MG63 (cell line): ENCODE measurements around the gene FAM13A. TPM values are rescaled to one million over a fixed set of nuclear protein-coding genes. Genes with fewer than 3 reads are reported as not detected.
A peak's percentile ranks its signal among the peaks of the same experiment; 100 is the strongest.
"Not testable (repeated sequence)": the region's sequence is repeated elsewhere in the genome, so short reads cannot be mapped to it uniquely, and the experiment has no call there.

Experiments used
- DNase-seq: peaks from one replicate; pipeline ENCODE4 v3.0.0-alpha.2; 2020
- H3K27me3 ChIP-seq: fragments of 250-450 bp; sonication (Bioruptor Pico); 2 replicates; pipeline ENCODE4 v1.5.1; 2020; ENCODE audit warnings: mild to moderate bottlenecking, moderate library complexity
- H3K36me3 ChIP-seq: fragments of 250-450 bp; sonication (Bioruptor Pico); 2 replicates; pipeline ENCODE4 v1.5.1; 2020; ENCODE audit warnings: mild to moderate bottlenecking, moderate library complexity
- H3K4me3 ChIP-seq: fragments of 250-450 bp; sonication (Bioruptor Pico); 2 replicates; pipeline ENCODE4 v1.5.1; 2020; ENCODE audit warnings: mild to moderate bottlenecking, moderate library complexity
- H3K9me3 ChIP-seq: fragments of 250-450 bp; sonication (Bioruptor Pico); 2 replicates; pipeline ENCODE4 v1.5.1; 2020; ENCODE audit warnings: mild to moderate bottlenecking, moderate library complexity
- total RNA-seq: library from RNA; depleted of rRNA; stranded (reverse); fragments of >200 nt; shearing (Covaris generic); gene quantifications from 2 replicates; pipeline ENCODE4 v1.2.3, GENCODE V29; 2014; ENCODE audit warnings: low replicate concordance; rRNA removed

The FAM13A gene
- 6.4 and 13.7 TPM in 2 replicates for total RNA-seq

DNA sequence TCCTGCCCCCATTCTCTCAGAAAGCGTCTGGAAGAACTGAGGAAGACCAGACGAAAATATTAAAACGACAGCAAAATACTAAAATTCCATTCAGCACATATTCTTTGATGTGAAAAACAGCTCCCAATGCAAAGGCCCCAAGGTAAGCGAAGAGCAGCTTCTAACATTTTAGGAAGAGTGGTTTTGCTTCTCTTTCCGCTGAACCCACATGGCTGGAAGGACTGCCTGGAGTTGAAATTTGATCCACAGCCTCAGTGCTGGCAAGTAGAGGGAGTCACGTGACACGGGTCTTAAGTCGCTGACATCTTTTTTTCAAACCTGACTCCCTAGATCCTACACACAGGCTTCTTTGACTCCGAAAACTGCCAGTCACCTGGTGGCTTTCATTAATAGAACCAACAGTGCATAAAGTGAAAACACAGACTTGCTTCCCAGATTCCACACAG, at the start of gene FAM13A:
Gene FAM13A, minus strand, starts transcription at position 233 of the 446 bp plus-strand sequence. Its CDS starts 221 bp downstream, at position 12.
- Histone ChIP-seq H3K9me3 (no peaks in the 10 kb centered on the region), H3K27me3 (no peaks in the 10 kb centered on the region), H3K4me3 (peak within 1 kb of the TSS; percentile 62), H3K36me3 (no peaks in the 10 kb centered on the region)
- DNase-seq, result peak; percentile 80

DNA sequence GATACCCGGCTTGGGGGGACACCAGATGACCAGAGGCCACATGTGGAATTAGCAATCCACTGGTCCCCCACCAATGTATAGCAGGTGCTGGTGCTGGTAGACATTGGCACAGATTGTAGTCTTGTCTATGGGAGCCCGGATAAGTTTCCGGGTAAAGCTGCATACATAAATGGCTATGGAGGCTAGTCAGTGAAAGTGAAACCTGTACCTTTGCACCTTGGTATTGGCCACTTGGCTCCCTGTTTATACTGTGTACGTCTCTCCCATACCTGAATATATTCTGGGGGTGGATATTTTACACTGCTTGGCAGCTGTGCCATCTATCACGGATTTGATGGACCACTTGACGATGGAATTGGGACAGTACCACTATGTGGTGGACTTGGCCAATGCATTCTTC, 48.7 kb upstream of the FAM13A start:
- H3K27me3 ChIP-seq, result peaks cover 7% of the 10 kb centered on the region
- no peak for DNase-seq
- H3K36me3 ChIP-seq, result no peaks in the 10 kb centered on the region
- H3K4me3 ChIP-seq, result no peak overlapping the region
- no peaks in the 10 kb centered on the region for H3K9me3 ChIP-seq

DNA sequence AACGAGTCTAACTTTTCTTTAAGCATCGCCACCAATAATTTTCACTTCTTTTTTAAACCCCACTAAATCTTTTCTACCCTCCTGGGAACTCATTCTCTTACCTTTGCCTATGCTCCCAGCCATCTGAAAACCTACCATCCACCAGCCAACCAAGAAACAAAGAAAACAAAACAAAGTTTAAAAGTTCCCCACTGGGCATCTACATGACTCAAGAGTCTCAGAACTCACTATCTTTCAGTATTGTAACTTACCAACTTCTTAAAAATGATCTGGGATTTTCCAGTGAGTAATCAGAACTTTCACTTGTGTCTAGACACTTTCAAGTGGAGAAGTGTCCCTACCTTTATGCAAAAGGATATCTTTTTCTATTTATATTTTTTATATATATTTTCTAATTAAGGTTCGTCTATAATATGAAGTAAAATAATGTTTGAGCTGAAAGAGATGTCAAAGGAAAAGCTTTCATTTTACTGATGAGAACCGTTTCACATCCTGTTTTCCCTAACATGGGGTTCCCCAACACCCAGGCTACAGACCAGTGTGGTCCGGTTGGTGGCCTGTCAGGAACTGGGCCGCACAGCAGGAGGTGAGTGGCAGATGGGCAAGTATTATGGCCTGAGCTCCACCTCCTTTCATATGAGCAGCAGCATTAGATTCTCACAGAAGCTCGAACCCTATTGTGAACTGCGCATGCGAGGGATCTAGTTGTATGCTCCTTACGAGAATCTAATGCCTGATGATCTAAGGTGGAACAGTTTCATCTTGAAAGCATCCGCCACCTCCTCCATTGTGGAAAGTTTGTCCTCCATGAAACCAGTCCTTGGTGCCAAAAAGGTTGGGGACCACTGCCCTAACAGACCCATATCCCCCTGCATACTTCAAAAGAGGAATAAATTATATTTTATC, 44.5 kb upstream of the FAM13A start:
- no peaks in the 10 kb centered on the region for H3K36me3 ChIP-seq
- H3K9me3 ChIP-seq, result no peaks in the 10 kb centered on the region
- no peak for DNase-seq
- no peaks in the 10 kb centered on the region for H3K27me3 ChIP-seq
- no peak overlapping the region for H3K4me3 ChIP-seq

GRCh38 chr4:89100853-89101252, 43.9 kb upstream of the FAM13A start:
- Histone ChIP-seq H3K27me3 (no peaks in the 10 kb centered on the region), H3K36me3 (no peaks in the 10 kb centered on the region), H3K9me3 (no peaks in the 10 kb centered on the region), H3K4me3 (no peak overlapping the region)
- DNase-seq, result no peak

- no peak overlapping the region for H3K4me3 ChIP-seq
- no peak for DNase-seq
- no peaks in the 10 kb centered on the region for H3K36me3 ChIP-seq
- no peaks in the 10 kb centered on the region for H3K27me3 ChIP-seq
- no peaks in the 10 kb centered on the region for H3K9me3 ChIP-seq
Measured at GRCh38 chr4:89099471-89099870, 42.5 kb upstream of the FAM13A start.

- no peak overlapping the region for H3K4me3 ChIP-seq
Measured at GRCh38 chr4:89099034-89099433, 42.0 kb upstream of the FAM13A start.

DNA sequence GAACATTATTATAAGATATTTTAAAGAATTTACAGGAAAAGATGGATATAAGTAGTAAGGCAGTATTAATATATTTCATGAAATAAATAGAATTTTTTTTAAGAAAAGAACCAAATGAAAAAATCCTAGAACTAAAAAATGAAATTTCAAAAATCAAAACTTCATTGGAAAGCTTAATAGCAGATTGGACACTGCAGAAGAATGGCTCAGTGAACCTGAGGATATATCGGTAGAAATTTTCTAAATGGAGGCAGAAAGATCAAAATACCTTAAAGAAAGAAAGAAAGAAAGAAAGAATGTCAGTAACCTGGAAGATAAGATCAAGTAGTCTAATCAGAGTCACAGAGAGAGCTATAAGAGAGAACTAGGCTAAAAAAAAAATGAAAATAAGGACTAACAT, 21.3 kb upstream of the FAM13A start:
- DNase-seq, result no peak
- no peaks in the 10 kb centered on the region for H3K9me3 ChIP-seq
- H3K27me3 ChIP-seq, result no peaks in the 10 kb centered on the region

More at GRCh38 chr4:89099034-89099433, 42.0 kb upstream of the FAM13A start:
- H3K36me3 ChIP-seq, result no peaks in the 10 kb centered on the region
- DNase-seq, result no peak
- H3K9me3 ChIP-seq, result no peaks in the 10 kb centered on the region
- no peaks in the 10 kb centered on the region for H3K27me3 ChIP-seq

DNA sequence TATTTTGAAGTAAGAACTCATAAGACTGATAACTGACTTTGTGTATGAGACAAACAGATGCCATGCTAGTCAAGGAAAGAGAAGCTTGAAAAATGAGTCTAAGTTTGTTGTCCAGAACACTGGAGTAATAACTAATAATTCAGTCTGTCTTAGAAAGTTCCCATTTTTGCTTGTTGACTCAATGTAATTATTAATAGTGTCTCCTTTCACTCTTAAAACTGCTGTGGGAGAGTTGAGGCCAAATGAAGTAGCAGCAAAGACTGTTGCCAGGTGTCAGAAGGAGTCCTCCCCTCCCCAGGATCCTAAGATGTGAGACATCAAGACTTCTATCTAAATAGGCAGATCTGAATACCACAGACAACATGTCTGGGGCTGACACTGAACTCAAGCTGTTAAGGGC, 20.8 kb upstream of the FAM13A start:
- no peaks in the 10 kb centered on the region for H3K9me3 ChIP-seq

More for the DNA sequence above, 21.3 kb upstream of the FAM13A start:
- Histone ChIP-seq H3K36me3 (no peaks in the 10 kb centered on the region), H3K4me3 (no peak overlapping the region)

GRCh38 chr4:89072921-89073320, 15.9 kb upstream of the FAM13A start:
- H3K36me3 ChIP-seq, result no peaks in the 10 kb centered on the region
- DNase-seq, result no peak
- no peaks in the 10 kb centered on the region for H3K9me3 ChIP-seq
- H3K27me3 ChIP-seq, result no peaks in the 10 kb centered on the region
- no peak overlapping the region for H3K4me3 ChIP-seq

More for the DNA sequence above, 20.8 kb upstream of the FAM13A start:
- Histone ChIP-seq H3K36me3 (no peaks in the 10 kb centered on the region), H3K4me3 (no peak overlapping the region), H3K27me3 (no peaks in the 10 kb centered on the region)
- DNase-seq, result no peak

- Histone ChIP-seq H3K4me3 (no peak overlapping the region), H3K9me3 (no peaks in the 10 kb centered on the region), H3K27me3 (no peaks in the 10 kb centered on the region), H3K36me3 (no peaks in the 10 kb centered on the region)
- no peak for DNase-seq
Measured at GRCh38 chr4:89071311-89071710, 14.3 kb upstream of the FAM13A start.

DNA sequence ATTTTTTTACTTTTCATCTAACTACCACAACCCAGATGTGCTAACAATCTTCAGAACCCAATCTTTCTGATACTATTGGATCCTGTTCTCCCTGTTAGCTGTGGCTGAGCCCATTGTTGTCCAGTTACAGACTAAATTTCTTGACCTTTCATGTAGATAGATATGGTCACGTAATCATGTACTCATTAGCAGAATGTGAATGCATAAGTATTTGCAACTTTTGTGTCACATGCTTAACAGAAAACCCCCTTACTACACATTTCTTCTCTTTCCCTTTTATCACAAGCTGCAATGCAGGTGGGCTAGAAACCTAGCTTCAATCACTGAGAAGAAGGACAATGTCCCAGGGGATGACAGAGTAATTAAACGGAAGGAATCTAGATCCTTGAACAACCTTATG, 13.1 kb upstream of the FAM13A start:
- Histone ChIP-seq H3K4me3 (no peak overlapping the region), H3K27me3 (no peaks in the 10 kb centered on the region), H3K9me3 (no peaks in the 10 kb centered on the region), H3K36me3 (no peaks in the 10 kb centered on the region)
- DNase-seq, result no peak

GRCh38 chr4:89069481-89069880, 12.5 kb upstream of the FAM13A start:
- no peak for DNase-seq
- Histone ChIP-seq H3K27me3 (no peaks in the 10 kb centered on the region), H3K36me3 (no peaks in the 10 kb centered on the region), H3K4me3 (no peak overlapping the region), H3K9me3 (no peaks in the 10 kb centered on the region)

GRCh38 chr4:89067417-89067816, 10.4 kb upstream of the FAM13A start:
- no peak for DNase-seq
- no peaks in the 10 kb centered on the region for H3K9me3 ChIP-seq
- no peak overlapping the region for H3K4me3 ChIP-seq
- no peaks in the 10 kb centered on the region for H3K36me3 ChIP-seq
- no peaks in the 10 kb centered on the region for H3K27me3 ChIP-seq

DNA sequence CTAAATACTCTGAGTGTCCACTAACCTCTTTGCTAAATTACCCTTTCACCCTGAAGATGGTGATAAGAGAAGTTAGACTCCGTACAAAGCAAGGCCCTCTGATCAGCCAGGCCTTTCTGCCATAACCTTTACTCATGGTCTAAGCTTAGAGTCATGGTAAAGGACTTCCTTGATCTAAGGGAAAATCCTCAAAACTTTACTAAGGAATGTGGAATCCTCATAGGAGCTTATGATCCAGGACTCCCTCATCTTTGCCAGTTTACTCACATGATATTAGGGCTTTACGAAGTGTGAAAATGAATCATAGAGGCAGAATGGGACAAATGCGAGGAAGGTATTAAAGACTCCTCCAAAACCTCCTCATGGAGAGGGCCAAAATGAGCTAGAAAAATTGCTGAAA, 7.9 kb upstream of the FAM13A start:
- DNase-seq, result no peak
- Histone ChIP-seq H3K36me3 (no peaks in the 10 kb centered on the region), H3K27me3 (no peaks in the 10 kb centered on the region), H3K4me3 (no peak overlapping the region), H3K9me3 (no peaks in the 10 kb centered on the region)

GRCh38 chr4:89057844-89058243, 859 bp upstream of the FAM13A start:
- not testable (repeated sequence) for H3K36me3 ChIP-seq, H3K27me3 ChIP-seq, H3K4me3 ChIP-seq, DNase-seq, H3K9me3 ChIP-seq

DNA sequence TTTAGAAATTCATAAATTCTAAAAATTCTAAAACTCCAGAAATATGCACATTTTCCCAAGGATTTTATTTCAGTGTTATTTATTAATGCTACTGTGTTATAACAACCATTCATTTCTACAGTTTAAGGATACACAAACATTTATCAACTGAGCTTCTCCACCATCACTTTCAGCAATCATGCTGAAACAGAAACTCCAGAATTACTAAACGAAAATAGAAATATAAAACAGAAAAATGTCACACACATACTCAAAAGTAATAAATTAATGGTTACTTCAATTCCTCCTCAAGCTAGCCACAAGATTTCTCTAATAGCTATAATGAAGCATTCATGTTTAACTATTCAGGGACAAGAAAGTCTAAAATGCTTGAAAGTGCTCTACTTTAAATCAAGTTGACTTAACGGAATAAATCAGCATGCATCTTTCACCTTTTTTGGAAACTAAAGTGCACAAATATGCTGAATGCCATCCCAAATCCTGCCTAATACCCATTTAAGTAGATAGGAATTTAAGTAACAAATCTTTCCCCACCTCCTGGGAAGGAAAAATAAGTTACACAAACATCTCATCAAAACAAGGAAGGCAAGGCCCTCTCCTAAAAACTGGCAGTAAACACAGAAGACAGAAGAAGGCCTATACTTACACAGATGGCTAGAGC, 563 bp downstream of the FAM13A start:
- DNase-seq, result no peak
- Histone ChIP-seq H3K36me3 (no peaks in the 10 kb centered on the region), H3K27me3 (no peaks in the 10 kb centered on the region), H3K9me3 (no peaks in the 10 kb centered on the region), H3K4me3 (peak overlapping the region; percentile 62)
